Hematopoietic multipotent progenitor cell treated with erythropoietin and hydrocortisone succinate and interleukin-3 and kit ligand, for 15 days (in vitro differentiated cells): ENCODE data around the gene ZBTB39.
"Not testable (repeated sequence)": the region's sequence is repeated elsewhere in the genome, so short reads cannot be mapped to it uniquely, and the experiment has no call there.

Experiments used
- DNase-seq: peaks from one replicate; pipeline ENCODE4 v3.0.0-alpha.2; 2015; ENCODE audit warnings: low spot score

ZBTB39 gene

DNA sequence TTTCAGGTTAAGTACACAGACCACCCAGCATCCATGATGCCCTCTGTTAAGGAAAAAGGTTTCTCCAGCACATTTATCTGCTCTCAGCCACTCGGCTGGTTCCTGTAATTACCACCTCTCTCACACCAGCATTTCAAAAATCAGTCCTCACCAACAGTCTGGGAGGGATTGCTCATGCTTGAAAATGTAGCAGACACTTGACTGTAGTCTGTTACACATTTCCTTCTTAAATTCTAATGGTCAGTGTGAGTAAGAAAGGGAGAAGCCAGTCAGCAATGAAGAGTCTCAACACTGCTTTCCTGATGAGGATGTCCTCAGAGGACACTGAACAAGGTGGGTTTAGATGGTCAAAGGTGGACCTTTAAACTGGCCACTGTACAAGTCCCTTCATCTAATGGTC lies 6.0 kb downstream of the ZBTB39 start:
- DNase-seq, result no peak

GRCh38 chr12:56999456-56999855 lies 6.9 kb downstream of the ZBTB39 start:
- no peak for DNase-seq

GRCh38 chr12:56998981-56999380 lies 7.4 kb downstream of the ZBTB39 start:
- DNase-seq, result no peak

- DNase-seq, result no peak
Observed at GRCh38 chr12:56998316-56998715, 8.0 kb downstream of the ZBTB39 start.

- no peak for DNase-seq
Observed at GRCh38 chr12:56996793-56997545, 9.4 kb downstream of the ZBTB39 start.

GRCh38 chr12:56995930-56996496 lies 10.3 kb downstream of the ZBTB39 start:
- no peak for DNase-seq

DNA sequence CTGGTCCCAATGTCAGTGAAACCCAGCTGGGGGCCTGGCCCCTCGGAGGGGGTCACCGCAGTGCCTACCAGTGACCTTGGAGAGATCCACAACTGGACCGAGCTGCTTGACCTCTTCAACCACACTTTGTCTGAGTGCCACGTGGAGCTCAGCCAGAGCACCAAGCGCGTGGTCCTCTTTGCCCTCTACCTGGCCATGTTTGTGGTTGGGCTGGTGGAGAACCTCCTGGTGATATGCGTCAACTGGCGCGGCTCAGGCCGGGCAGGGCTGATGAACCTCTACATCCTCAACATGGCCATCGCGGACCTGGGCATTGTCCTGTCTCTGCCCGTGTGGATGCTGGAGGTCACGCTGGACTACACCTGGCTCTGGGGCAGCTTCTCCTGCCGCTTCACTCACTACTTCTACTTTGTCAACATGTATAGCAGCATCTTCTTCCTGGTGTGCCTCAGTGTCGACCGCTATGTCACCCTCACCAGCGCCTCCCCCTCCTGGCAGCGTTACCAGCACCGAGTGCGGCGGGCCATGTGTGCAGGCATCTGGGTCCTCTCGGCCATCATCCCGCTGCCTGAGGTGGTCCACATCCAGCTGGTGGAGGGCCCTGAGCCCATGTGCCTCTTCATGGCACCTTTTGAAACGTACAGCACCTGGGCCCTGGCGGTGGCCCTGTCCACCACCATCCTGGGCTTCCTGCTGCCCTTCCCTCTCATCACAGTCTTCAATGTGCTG lies 11.0 kb downstream of the ZBTB39 start:
- no peak for DNase-seq

- DNase-seq, result no peak
Observed at GRCh38 chr12:56994231-56994746, 12.1 kb downstream of the ZBTB39 start.

DNA sequence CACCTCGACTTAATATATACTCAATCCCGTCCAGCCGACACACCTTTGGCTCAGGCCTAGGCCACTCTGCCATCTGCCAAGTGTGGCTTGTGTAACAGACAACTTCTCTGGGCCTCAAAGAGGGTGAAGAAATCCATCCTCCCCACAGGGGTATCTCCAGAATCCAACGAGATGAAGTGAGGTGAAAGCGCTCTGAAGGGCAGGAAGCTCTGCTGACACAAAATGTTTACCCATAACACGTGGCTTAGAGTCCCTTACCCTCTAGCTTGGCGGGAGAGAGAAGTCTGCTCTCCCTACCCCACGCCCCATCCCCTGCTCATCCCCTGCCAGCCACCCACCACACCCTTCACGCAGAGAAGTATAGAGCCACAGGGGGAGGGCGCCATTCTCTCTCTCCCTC lies 13.0 kb downstream of the ZBTB39 start:
- DNase-seq, result no peak

GRCh38 chr12:56991319-56992246 lies 14.8 kb downstream of the ZBTB39 start:
- no peak for DNase-seq

DNA sequence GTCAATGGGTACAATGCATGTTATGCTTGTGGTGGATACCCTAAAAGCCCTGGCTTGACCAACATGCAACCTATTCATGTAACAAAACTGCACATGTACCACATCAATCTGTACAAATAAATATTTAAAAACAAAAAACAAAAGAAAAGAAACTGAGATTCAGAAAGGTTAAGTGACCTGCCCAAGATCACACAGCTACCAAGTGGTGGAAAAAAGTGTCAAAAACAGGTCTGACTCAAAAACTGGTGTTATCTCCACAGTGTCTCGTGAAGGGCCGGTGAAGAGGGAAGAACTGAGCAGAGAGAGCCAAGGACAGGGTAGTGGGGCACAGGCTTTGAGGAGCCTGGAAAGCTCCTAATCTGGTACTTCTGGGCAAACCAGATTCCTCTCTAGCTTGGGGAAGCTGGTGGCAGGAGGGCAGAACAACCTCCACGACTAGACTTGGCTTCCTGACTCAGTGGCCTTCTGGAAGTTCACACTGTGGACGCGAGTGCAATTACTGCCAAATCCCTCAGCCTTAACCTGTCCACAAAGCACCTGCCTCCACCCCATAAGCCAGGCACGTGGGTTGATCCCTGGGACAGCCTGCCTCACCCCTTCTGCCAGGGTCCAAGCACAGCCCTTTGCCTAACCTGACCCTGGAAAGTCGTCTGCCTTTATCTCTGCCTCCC lies 15.6 kb downstream of the ZBTB39 start:
- no peak for DNase-seq

DNA sequence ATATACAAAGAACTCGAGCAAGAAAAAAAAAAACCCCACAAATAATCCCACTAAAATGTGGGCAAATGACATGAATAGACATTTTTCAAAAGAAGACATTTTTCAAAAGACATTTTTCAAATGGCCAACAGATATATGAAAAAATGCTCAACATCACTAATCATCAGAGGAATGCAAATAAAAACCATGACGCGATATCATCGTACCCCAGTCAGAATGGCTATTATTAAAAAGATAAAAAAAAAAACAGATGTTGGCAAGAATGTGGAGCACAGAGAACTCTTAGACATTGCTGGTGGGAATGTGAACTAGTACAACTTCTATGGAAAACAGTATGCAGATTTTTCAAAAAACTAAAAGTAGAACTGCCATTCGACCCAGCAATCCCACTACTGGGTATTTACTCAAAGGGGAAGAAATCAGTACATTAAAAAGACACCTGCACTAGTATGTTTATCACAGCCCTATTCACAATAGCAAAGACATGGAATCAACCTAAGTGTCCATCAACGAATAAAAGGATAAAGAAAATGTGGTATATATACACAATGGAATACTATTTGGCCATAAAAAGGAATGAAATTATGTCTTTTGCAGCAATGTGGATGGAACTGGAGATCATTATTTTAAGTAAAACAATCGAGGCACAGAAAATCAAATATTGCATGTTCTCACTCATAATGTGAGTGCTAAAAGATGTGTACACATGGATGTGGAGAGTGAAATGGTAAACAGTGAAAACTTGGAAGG lies 16.3 kb downstream of the ZBTB39 start:
- no peak for DNase-seq

- DNase-seq, result peak; percentile 55
Observed at GRCh38 chr12:56988207-56988739, 18.1 kb downstream of the ZBTB39 start.

DNA sequence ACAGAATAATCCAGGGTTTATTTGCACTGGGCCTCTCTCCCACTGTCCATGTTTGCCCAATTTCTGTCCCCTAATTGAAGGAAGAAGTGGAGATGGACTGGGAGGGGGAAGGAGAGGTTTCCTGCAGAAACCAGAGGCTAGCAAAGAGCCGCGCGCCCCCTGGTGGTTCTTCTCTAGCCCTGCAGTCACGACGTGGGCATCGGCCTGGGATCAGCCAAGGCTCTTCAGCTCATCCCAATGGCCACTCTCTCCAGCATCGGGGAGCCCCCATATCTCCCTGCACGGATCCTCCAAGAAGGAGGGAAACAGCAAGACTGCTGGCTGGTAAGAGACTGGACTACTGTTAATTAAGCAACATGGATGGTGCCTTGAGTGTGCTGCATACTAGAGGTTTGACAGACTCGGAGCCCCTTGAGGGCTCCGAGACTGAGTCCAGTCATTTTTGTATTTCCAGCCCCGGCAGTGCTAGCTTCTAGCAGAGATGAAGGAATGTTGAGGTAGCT lies 18.7 kb downstream of the ZBTB39 start:
- peak; percentile 87 for DNase-seq

DNA sequence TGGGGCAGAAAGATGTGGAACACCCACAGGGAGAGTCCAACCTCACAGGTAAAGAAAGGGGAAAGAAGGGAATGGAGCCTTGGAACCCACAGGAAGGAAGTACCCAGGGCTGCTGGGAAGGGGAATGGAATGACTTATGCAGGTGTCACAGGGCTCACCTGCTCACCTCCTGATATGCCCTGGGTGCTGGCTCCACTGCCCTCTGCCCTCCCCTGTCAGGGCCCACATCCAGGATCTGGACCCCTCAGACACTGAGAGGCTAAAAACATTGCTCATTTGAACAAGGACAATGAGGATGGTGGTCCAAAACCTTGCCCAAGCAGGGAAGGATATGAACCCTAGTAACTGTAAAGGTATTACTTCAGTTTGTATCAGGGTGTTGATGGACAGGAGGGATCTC lies 19.3 kb downstream of the ZBTB39 start:
- no peak for DNase-seq

GRCh38 chr12:56985714-56986113 lies 20.6 kb downstream of the ZBTB39 start:
- not testable (repeated sequence) for DNase-seq

GRCh38 chr12:56983386-56983785 lies 23.0 kb downstream of the ZBTB39 start:
- no peak for DNase-seq

- DNase-seq, result not testable (repeated sequence)
Observed at GRCh38 chr12:56982578-56983236, 23.6 kb downstream of the ZBTB39 start.

DNA sequence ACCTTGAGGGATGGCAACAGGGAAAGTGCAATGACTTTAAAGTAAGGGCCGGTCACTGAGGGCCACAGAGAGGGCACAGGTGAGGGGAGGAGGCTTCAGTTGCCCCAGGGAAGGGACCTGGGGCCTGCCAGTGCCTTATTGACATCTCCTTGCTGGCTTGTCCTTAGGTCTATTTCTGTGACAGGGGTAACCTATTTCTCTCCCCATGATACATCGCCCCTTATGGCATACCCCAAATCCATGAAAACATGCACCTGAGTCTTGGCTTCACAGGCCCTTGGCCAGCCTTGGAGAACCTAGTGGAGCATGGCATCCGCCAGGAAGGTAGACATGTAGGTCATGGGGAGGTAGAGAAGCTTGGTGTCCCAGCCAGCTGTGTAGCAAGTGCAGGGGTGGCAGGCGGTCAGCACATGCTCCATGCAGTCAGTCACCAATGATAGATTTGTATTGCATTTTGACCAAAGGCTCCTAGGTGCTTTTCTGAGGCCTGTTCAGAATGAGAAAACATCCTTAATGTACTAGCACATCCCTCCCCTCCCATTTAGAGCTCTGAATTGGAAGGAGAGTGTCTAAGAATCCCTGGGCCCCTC lies 25.3 kb downstream of the ZBTB39 start:
- DNase-seq, result no peak
